GM12878 (cell line): ENCODE results near the gene DIRAS1. TPM values are rescaled to one million over a fixed set of nuclear protein-coding genes. Genes with fewer than 3 reads are reported as not detected.

ENCODE experiments used
- CREB1 ChIP-seq: IDR thresholded peaks from 2 replicates; pipeline ENCODE4 v1.6.1; 2012; ENCODE audit warnings: low read depth, mild to moderate bottlenecking, inconsistent platforms
- KLF5 ChIP-seq: fragments of 450-650 bp; IDR thresholded peaks from 2 replicates; pipeline ENCODE4 v1.6.1; 2014; ENCODE audit warnings: mild to moderate bottlenecking; ENCODE audit not compliant: partially characterized antibody
- MYC ChIP-seq: IDR thresholded peaks from 2 replicates; pipeline ENCODE4 v1.6.1; 2011; ENCODE audit warnings: mild to moderate bottlenecking, low read length, moderate library complexity, inconsistent platforms; ENCODE audit not compliant: insufficient read depth, insufficient replicate concordance, insufficient read length, severe bottlenecking
- NBN ChIP-seq: fragments of 450-650 bp; IDR thresholded peaks from 2 replicates; pipeline ENCODE4 v1.6.1; 2016
- POU2F2 ChIP-seq: IDR thresholded peaks from 3 replicates; pipeline ENCODE4 v1.6.1; 2011; ENCODE audit warnings: low read depth, mild to moderate bottlenecking, low read length, borderline replicate concordance
- ZNF622 ChIP-seq: fragments of 450-650 bp; IDR thresholded peaks from 2 replicates; pipeline ENCODE4 v1.6.1; 2017; ENCODE audit warnings: mild to moderate bottlenecking, inconsistent platforms
- ZZZ3 ChIP-seq: IDR thresholded peaks from 2 replicates; pipeline ENCODE4 v1.6.1; 2011; ENCODE audit warnings: low read depth; ENCODE audit not compliant: control insufficient read depth, insufficient read length
- polyA plus RNA-seq, 11 experiments: library from polyadenylated mRNA; depleted of rRNA in 4 of 11; unstranded in 6 of 11; stranded (reverse) in 5 of 11; fragments of >200 nt; fragmentation: Nextera tagmentation in 4 of 11; fragmentation: Illumina TruSeq in 1 of 11; extraction: Ambion mirVana in 4 of 11; extraction: Trizol in 1 of 11; gene quantifications; 1 replicate in 1 of 11; 2 replicates in 10 of 11; pipeline versions ENCODE4 v1.2.1 to v1.2.3, GENCODE V29; 2011 to 2016; ENCODE audit warnings: inconsistent platforms in 2 of 11, missing spikeins in 2 of 11, low read depth in 1 of 11
- total RNA-seq, 4 experiments: library from RNA; depleted of rRNA in 3 of 4; stranded (reverse); fragments of >200 nt in 3 of 4; fragmentation: Illumina TruSeq in 1 of 4; extraction: Trizol in 1 of 4; gene quantifications; 2 replicates each; pipeline versions ENCODE4 v1.2.1 to v1.2.3, GENCODE V29; 2013 to 2021
- TF ChIP-seq, protein P1 (sequence below): fragments of 450-650 bp; IDR thresholded peaks from 2 replicates; pipeline ENCODE4 v1.6.1; 2017; ENCODE audit warnings: borderline replicate concordance
- TF ChIP-seq, protein P2 (sequence below): fragments of 450-650 bp; IDR thresholded peaks from 2 replicates; pipeline ENCODE4 v1.6.1; 2016; ENCODE audit warnings: mild to moderate bottlenecking
- TF ChIP-seq, protein P3 (sequence below): fragments of 450-650 bp; IDR thresholded peaks from 2 replicates; pipeline ENCODE4 v1.6.1; 2017; ENCODE audit warnings: mild to moderate bottlenecking, moderate library complexity
- TF ChIP-seq, protein P4 (sequence below): IDR thresholded peaks from 2 replicates; pipeline ENCODE4 v1.6.1; 2011; ENCODE audit warnings: low read depth, mild to moderate bottlenecking, low read length, moderate library complexity, borderline replicate concordance; ENCODE audit errors: extremely low read depth

The DIRAS1 gene
- total and polyA plus RNA-seq, 10 of the 15 experiments (the other 5 are each of a cell fraction or from before 2014, with no cell fraction given), result 0.04 to 0.18 (median 0.08) TPM; not detected in 3

DNA sequence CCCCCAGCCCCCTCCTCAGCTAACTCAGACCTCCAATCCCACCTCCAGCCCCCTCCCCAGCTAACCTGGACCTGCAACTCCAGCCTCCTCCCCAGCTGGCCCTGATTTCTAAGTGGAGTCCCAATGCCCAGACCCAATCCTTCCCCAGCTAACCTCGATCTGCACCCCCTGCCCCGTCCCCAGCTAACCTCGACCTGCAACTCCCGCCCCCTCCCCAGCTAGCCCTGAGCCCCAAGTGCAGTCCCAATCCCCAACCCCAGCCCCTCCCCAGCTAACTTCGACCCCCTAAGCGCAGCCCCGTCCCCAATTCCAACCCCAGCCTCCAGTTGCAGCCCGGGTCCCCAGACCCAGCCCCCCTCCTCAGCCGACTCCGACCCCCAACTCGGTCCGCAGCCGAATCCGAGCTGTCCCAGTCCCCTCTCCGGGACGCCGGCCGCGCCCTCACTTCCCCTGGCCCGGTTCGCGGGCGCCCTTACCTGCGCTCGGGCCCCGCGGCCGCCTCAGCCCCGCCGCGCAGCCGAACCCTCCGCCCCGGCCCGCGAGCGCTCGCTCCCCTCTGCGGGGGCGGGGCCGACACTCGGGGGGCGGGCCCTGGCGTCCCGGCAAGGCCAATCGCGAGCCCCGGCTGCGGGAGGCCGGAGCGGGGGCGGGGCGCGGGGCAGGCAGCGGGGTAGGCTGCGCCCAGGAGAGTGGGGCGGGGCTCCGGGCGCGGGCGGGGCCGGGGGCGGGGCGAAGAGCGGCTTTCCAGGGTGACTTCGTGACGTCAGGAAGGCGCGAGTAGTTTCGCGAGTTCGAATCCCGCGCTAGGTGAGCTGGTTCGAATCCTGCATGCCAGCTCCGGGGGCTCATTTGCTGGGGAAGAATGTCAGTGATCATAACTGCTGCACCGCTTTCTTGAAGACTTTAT lies 18.7 kb downstream of the DIRAS1 start, which contains the start of gene GNG7 (continued):
- TF ChIP-seq CREB1 (peak; percentile 80), NBN (0 out of 2 replicates have a peak, but pooled peaks have one; percentile 34), KLF5 (no peak), ZNF622 (peak; percentile 28; the same call in 1 of the 2 replicates), ZZZ3 (no peak), MYC (no peak), POU2F2 (peak; percentile 57; the same call in 1 of the 3 replicates)
- TF ChIP-seq, protein P1, sequence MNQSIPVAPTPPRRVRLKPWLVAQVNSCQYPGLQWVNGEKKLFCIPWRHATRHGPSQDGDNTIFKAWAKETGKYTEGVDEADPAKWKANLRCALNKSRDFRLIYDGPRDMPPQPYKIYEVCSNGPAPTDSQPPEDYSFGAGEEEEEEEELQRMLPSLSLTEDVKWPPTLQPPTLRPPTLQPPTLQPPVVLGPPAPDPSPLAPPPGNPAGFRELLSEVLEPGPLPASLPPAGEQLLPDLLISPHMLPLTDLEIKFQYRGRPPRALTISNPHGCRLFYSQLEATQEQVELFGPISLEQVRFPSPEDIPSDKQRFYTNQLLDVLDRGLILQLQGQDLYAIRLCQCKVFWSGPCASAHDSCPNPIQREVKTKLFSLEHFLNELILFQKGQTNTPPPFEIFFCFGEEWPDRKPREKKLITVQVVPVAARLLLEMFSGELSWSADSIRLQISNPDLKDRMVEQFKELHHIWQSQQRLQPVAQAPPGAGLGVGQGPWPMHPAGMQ, result no peak
- TF ChIP-seq, protein P2, sequence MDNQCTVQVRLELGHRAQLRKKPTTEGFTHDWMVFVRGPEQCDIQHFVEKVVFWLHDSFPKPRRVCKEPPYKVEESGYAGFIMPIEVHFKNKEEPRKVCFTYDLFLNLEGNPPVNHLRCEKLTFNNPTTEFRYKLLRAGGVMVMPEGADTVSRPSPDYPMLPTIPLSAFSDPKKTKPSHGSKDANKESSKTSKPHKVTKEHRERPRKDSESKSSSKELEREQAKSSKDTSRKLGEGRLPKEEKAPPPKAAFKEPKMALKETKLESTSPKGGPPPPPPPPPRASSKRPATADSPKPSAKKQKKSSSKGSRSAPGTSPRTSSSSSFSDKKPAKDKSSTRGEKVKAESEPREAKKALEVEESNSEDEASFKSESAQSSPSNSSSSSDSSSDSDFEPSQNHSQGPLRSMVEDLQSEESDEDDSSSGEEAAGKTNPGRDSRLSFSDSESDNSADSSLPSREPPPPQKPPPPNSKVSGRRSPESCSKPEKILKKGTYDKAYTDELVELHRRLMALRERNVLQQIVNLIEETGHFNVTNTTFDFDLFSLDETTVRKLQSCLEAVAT, result no peak
- TF ChIP-seq, protein P3, sequence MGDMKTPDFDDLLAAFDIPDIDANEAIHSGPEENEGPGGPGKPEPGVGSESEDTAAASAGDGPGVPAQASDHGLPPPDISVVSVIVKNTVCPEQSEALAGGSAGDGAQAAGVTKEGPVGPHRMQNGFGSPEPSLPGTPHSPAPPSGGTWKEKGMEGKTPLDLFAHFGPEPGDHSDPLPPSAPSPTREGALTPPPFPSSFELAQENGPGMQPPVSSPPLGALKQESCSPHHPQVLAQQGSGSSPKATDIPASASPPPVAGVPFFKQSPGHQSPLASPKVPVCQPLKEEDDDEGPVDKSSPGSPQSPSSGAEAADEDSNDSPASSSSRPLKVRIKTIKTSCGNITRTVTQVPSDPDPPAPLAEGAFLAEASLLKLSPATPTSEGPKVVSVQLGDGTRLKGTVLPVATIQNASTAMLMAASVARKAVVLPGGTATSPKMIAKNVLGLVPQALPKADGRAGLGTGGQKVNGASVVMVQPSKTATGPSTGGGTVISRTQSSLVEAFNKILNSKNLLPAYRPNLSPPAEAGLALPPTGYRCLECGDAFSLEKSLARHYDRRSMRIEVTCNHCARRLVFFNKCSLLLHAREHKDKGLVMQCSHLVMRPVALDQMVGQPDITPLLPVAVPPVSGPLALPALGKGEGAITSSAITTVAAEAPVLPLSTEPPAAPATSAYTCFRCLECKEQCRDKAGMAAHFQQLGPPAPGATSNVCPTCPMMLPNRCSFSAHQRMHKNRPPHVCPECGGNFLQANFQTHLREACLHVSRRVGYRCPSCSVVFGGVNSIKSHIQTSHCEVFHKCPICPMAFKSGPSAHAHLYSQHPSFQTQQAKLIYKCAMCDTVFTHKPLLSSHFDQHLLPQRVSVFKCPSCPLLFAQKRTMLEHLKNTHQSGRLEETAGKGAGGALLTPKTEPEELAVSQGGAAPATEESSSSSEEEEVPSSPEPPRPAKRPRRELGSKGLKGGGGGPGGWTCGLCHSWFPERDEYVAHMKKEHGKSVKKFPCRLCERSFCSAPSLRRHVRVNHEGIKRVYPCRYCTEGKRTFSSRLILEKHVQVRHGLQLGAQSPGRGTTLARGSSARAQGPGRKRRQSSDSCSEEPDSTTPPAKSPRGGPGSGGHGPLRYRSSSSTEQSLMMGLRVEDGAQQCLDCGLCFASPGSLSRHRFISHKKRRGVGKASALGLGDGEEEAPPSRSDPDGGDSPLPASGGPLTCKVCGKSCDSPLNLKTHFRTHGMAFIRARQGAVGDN, result peak; percentile 53; the same call in 1 of the 2 replicates
- TF ChIP-seq, protein P4, sequence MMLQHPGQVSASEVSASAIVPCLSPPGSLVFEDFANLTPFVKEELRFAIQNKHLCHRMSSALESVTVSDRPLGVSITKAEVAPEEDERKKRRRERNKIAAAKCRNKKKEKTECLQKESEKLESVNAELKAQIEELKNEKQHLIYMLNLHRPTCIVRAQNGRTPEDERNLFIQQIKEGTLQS, result no peak
